GM12878 (cell line): ENCODE results near the gene GUCA2A.

Experiments used
- E2F4 ChIP-seq: IDR thresholded peaks from 2 replicates; pipeline ENCODE4 v1.6.1; 2012; ENCODE audit warnings: low read depth, low read length, improper control_type of control experiment
- NFIC ChIP-seq: IDR thresholded peaks from 2 replicates; pipeline ENCODE4 v1.6.1; 2012; ENCODE audit warnings: low read depth, mild to moderate bottlenecking, inconsistent platforms, low read length, moderate library complexity
- POLR2A ChIP-seq: IDR thresholded peaks from 2 replicates; pipeline ENCODE4 v1.6.1; 2011; ENCODE audit warnings: low read depth, mild to moderate bottlenecking, low read length
- RAD21 ChIP-seq: IDR thresholded peaks from 2 replicates; pipeline ENCODE4 v1.6.1; 2011; ENCODE audit warnings: mild to moderate bottlenecking, low read depth, low read length, moderate library complexity; ENCODE audit not compliant: insufficient read depth
- SMC3 ChIP-seq: IDR thresholded peaks from 2 replicates; pipeline ENCODE4 v1.6.1; 2011; ENCODE audit warnings: low read length, improper control_type of control experiment, borderline replicate concordance
- ZNF384 ChIP-seq: IDR thresholded peaks from 2 replicates; pipeline ENCODE4 v1.6.1; 2012; ENCODE audit warnings: low read depth, mild to moderate bottlenecking, low read length, improper control_type of control experiment, borderline replicate concordance
- ZZZ3 ChIP-seq: IDR thresholded peaks from 2 replicates; pipeline ENCODE4 v1.6.1; 2011; ENCODE audit warnings: low read depth; ENCODE audit not compliant: control insufficient read depth, insufficient read length
- TF ChIP-seq, protein P1 (sequence below), 3 experiments: IDR thresholded peaks in 2 of 3; conservative IDR thresholded peaks in 1 of 3; 2 replicates each; pipeline ENCODE4 v1.5.1; 2011; ENCODE audit warnings: low read depth in 3 of 3, low read length in 3 of 3, mild to moderate bottlenecking in 3 of 3, control low read depth in 2 of 3, moderate library complexity in 2 of 3, inconsistent platforms in 1 of 3, mixed read lengths in 1 of 3; ENCODE audit not compliant: control insufficient read depth in 2 of 3, insufficient read depth in 1 of 3; ENCODE audit errors: extremely low read depth in 1 of 3

DNA sequence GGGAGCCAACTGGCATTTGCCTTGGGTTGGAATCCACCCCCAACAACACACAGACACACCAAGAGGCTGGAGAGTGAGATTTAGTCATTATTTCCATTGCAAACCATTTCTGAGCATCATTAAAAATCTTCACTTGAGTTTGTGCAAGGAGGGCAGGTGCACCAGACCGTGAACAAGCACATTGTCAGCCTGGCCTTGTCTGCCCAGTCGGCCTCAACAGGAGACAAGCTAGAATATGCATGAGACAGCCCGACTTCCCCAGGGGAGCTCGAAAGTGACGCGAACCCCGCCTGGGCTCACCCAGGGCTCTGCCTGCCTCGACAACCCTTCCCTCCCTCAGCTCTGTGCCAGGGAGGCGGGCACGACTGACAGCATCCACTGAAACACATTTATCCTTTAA is 26.8 kb downstream of the GUCA2A start:
- TF ChIP-seq E2F4 (no peak), ZNF384 (no peak), ZZZ3 (no peak), NFIC (no peak), SMC3 (no peak), RAD21 (no peak), POLR2A (no peak)
- TF ChIP-seq, protein P1, sequence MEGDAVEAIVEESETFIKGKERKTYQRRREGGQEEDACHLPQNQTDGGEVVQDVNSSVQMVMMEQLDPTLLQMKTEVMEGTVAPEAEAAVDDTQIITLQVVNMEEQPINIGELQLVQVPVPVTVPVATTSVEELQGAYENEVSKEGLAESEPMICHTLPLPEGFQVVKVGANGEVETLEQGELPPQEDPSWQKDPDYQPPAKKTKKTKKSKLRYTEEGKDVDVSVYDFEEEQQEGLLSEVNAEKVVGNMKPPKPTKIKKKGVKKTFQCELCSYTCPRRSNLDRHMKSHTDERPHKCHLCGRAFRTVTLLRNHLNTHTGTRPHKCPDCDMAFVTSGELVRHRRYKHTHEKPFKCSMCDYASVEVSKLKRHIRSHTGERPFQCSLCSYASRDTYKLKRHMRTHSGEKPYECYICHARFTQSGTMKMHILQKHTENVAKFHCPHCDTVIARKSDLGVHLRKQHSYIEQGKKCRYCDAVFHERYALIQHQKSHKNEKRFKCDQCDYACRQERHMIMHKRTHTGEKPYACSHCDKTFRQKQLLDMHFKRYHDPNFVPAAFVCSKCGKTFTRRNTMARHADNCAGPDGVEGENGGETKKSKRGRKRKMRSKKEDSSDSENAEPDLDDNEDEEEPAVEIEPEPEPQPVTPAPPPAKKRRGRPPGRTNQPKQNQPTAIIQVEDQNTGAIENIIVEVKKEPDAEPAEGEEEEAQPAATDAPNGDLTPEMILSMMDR (IDR thresholded peaks at IDR 0.05 in 2 of 3, conservative IDR thresholded peaks at IDR 0.05 in 1 of 3; ENCODE audit: control insufficient read depth in 2 of 3, extremely low read depth in 1 of 3, insufficient read depth in 1 of 3, low read depth in 3 of 3, low read length in 3 of 3): no peak
